Measurements from ENCODE around the gene F8. TPM values are rescaled to one million over a fixed set of nuclear protein-coding genes. Genes with fewer than 3 reads are reported as not detected.
A peak's percentile ranks its signal among the peaks of the same experiment; 100 is the strongest.
"Not testable (repeated sequence)": the region's sequence is repeated elsewhere in the genome, so short reads cannot be mapped to it uniquely, and the experiment has no call there.

Gene F8
- total RNA-seq, 1 donor from 2014 or later, result 49.4 TPM

DNA sequence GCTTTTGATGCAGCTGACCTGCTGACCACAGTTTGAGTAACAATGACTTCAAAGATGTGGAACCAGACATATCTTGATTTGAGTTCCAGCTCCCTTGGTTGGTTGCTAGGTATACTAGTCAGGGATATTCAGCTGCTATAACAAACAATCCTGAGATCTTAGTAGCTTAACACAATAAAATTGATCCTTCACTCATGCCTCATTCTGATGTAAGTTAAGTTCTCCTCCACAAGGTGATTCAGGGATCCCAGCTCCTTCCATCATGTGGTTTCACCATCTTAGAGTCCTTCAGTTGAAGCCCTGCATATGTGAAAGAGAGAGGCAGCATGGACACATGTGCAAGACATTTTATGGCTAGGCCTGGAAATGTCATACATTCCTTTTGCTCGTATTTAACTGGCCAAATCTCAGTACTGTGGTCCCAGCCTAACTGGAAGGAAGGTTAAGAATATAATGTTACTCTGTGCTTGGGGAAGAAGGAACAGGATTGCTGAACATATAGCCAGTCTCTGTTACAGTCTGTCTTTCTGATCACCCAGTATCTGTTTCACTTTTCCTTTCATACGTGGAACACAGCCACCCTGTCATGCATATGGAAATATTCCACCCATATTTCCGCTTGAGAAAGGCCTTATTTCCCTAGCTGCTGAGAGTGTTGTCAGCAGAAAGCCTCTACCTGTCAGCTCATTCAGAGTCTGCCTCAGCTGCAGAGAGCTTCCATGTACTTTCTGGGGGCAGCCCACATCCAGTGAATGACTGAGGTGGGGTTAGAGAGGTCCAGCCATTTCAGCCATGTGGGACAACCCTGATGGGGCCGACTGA, 195.1 kb downstream of the F8 start:
- ATAC-seq, result no peak
- intact Hi-C loops (cut with micrococcal nuclease), result no loop called here
- DNase-seq, result no peak

DNA sequence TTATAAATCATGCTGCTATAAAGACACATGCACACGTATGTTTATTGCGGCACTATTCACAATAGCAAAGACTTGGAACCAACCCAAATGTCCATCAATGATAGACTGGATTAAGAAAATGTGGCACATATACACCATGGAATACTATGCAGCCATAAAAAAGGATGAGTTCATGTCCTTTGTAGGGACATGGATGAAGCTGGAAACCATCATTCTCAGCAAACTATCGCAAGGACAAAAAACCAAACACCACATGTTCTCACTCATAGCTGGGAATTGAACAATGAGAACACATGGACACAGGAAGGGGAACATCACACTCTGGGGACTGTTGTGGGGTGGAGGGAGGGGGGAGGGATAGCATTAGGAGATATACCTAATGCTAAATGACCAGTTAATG, 196.9 kb downstream of the F8 start:
- intact Hi-C loops (cut with micrococcal nuclease); ATAC-seq; DNase-seq: not testable (repeated sequence)

DNA sequence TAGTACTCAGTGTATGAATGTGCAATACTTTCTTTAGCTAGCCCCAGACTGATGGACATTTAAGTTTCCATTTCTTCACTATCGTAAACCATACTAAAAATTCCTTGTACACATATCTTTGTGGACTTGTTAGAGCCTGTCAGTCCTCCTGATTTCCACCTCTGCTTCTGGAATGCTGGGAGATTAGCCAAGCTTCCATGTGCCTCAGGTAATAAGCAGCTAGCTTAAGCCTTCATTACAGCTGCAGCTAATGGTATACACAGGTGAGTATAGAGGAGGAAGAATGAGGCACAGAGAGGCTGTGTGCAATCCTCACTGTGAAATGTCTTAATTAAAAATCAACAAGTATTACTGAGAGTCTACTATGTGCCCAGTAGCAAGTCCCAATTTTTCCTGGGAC, 197.9 kb downstream of the F8 start:
- intact Hi-C loops (cut with micrococcal nuclease), result no loop called here
- ATAC-seq (no peak), DNase-seq (no peak)

DNA sequence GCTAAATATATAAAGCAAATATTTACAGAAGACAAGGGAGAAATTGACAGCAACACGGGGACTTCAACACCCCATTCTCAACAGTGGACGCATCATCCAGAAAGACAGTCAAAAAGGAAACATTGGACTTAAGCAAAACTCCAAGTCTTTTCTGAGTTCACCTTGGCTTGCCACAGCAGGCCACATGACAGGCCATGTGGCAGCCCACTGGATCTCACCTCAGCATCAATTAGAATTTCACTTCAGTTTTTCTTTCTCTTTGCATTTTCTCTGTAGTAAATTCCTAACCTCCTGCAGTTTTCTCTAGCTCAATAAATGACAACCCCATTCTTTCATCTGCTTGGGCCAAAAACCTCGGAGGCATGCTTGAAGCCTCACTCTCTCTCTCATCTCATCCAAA, 200.5 kb downstream of the F8 start:
- intact Hi-C loops (cut with micrococcal nuclease), result no loop called here
- DNase-seq (no peak), ATAC-seq (no peak)

DNA sequence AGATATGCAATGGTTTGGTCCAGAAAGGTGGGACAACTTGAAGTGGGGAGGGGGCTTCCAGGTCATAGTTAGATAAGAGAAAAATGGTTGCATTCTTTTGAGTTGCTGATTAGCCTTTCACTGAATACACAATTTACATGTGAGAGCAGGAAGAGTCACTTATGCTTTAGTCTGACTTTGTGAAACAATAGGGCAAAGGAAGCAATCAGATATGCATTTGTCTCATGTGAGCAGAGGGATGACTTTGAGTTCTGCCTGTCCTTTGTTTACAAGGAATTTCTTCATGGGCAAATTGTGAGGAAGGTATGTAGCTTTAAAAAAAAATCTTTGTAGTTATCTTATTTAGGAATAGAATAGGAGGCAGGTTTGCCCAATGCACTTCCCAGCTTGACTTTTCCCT, 201.0 kb downstream of the F8 start:
- DNase-seq, result no peak
- ATAC-seq, result no peak
- intact Hi-C loops (cut with micrococcal nuclease), result no loop called here

DNA sequence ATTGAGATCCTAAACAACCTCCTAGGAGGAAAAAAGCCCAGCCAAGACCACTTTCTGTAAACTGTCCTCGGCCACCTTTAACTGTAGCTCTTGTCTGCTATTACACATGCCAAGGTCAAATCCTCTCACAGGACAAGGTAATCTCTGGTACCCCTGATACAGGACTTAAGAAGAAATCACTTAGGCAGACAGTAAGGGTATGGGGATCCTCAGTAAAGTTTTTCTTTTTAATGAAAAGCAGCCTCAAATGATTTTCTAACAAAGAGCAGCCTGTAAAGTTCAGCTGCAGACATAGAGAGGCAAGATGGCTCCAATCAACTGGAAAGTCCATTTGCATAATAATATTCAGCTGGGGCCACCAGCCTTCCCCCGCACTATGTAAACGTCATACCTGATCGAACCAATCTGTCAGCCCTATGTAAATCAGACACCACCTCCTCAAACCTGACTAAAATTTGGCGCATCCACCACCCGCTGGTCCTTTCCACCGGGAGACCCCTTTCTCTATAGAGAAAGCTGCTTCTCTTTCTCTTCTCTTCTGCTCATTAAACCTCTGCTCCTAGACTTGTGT, 202.7 kb downstream of the F8 start:
- ATAC-seq, result no peak
- no peak for DNase-seq
- intact Hi-C loops (cut with micrococcal nuclease), result no loop called here

DNA sequence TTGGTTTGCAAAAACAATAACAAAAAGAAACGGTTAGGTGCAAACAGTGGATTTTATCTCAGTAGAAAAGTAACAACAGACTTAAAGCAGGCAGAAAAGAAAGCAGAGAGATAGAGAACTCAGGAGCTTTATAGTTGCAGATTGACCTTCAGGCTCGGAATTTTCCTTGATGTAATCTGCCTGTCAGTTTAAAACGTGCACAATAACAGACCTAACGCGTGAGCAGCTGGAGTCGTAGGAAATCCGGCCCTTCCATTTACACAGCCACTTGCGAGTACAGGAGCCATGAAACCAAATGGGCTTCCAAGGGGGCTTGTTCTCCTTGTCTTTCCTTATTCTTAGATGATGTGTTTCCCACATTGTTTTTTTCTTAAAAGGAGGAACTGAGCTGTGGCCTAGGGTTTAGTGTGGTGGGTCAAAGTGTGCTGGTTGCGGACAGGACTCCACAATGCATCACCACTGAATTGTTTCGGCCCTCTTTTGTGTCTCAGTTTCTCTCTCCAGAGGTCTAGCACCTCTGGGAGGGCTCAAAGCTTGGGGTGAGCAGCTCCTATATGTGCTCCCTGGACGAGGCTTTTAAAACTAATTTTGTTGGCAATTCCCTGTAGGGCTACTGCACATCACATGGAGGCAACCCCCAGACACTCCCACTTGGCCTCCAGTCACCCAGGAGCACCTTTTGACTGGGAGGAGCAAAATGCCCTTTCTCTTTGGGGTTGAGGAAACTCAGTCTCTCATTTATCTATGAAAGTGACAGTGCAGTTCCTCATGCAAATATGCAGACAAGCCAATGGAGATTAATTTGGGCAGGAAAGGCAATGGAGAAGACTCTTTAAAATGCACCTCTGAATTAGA, 203.4 kb downstream of the F8 start:
- intact Hi-C loops (cut with micrococcal nuclease), result no loop called here
- DNase-seq (no peak), ATAC-seq (no peak)

DNA sequence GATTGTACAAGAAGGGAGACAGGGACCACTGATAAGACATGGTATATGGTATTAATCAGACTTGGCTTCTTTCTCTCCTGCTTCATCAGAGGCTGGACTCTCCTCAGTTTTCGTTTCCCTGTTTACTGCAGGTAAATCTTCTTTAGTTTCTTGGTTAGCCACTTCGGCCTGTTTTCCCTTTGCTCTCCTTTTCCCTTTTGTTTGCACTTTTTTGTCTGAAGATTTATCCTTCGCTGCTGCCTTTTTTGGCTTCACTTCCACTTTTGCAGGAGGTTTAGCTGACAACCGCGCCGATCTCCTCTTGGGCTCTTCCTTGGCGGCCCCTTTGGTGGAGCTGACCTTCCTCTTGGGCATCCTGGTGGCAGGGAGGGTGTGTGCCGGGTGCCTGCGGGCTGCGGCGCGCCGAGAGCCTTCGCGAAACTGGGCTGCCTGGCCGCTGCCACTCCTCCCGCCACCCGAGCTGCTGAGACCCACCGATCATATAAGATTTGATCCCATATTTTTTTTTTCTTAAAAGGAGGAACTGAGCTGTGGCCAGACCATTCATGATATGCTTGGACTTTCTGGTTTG, 205.4 kb downstream of the F8 start:
- ATAC-seq; DNase-seq; intact Hi-C loops (cut with micrococcal nuclease): not testable (repeated sequence)

DNA sequence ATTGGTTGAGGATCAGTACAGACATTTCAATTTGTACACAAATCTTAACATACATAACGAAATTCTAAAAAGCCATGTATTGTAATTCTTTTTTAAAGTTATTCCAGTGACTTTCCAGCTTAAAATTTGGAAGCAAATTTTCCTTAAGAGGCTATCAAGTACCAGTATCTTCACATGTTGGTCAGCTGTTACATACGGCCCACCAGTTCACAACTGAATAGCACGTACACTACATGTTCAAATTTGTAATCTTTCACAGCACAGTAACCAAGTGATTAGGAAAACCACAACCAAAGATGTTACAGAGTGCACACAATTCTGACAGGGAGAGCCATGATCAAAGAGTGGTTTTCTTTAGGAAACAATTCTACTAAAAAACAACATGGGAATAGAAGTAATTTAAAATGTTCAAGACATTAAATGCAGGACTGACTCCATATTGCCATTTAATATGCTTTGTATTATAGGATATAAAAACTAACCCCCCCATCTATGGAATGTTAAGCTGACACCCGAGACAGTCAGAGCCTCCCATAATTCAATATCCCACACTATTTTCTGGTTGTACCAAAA, 206.1 kb downstream of the F8 start:
- DNase-seq; intact Hi-C loops (cut with micrococcal nuclease); ATAC-seq: not testable (repeated sequence)

DNA sequence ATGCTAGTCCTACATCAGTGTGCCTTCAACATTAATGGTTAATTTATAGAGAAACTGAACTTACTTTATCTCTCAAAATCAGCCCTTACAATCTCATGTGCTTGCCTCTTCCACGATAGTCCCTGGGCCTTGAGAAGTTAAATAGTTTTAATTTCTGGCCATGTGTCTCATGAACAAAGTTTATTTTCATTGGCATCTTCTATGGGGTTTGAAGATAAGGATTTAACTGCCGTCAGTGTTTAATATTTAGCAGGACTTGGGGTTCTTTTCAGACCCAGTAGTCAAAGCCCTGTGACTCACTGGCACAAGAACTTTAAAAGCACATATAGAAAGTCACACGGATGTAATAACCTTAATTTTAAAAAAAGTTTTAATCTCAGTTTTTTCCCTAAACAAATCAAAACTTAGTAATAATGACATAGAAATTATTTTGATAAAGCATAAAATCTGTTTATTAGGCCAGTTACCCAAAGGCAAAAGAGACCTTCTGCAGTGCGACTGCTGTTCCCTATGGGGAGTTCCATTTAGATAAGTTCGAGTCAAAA, 207.2 kb downstream of the F8 start:
- ATAC-seq (no peak), DNase-seq (no peak)
- intact Hi-C loops (cut with micrococcal nuclease), result no loop called here

DNA sequence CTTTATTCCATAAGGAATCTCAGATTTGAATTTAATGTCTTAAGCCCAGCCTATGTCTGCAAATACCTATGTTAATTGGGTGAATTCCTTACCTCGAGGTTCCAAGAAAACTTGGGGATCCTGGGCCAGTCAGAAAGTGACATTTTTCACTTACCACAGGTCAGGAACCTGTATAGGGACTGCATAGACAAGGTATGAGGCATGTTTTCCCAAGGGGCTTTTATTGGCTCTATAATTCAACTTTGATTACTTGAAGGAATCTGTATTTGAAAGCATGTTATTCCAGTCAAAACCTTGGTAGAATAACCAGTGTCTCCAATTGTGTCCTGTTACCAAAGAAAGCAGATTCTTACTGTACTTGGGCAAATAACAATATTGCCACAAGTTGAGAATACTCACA, 208.7 kb downstream of the F8 start:
- no peak for ATAC-seq
- DNase-seq, result no peak
- intact Hi-C loops (cut with micrococcal nuclease), result no loop called here

DNA sequence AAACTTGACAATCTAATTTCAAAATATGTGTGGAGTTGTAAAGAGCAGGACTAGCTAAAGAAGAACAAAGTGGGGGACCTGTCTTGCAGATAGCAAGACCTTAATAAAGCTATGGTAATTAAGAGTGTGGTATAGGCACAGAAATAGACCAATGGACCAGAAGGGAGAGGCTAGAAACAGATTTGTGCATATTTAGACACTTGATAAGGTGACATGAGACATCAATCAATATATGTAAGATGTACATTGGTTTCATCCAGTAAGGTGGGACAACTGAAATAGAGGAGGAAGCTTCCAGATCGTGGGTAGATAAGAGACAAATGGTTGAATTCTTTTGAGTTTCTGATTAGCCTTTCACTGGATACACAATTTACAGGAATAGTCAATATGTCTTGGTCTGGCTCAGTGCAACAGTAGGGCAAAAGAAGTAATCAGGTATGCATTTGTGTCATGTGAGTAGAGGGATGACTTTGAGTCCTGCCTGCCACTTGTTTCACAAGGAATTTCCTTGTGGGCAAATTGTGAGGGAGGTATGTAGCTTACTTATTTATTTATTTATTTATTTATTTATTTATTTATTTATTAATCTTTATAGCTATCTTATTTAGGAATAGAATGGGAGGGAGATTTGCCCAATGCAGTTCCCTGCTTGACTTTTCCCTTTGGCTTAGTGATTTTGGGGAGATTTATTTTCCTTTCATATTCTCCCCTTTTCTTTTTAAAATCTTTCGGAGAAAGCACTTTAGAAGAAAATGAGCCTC, 210.0 kb downstream of the F8 start:
- ATAC-seq (no peak), DNase-seq (no peak)
- intact Hi-C loops (cut with micrococcal nuclease), result no loop called here

DNA sequence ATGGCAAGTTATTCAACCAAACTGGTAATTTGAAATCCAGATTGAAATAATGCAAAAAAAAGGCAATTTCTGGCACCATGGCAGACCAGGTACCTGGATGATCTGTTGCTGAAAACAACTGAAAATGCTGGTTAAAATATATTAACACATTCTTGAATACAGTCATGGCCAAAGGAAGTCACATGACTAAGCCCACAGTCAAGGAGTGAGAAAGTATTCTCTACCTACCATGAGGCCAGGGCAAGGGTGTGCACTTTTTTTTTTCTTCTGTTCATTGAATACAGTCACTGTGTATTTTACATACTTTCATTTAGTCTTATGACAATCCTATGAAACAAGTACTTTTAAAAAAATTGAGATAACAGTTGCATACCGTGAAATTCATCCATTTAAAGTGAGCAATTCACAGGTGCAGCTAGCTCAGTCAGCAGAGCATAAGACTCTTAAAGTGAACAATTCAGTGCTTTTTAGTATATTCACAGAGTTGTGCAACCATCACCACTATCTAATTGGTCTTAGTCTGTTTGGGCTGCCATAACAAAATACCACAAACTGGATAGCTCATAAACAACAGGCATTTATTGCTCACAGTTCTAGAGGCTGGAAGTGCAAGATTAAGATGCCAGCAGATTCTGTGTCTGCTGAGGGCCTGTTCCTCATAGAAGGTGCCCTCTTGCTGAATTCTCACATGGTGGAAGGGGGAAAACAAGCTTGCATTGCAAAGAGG, 212.4 kb downstream of the F8 start:
- no peak for DNase-seq
- ATAC-seq, result no peak
- intact Hi-C loops (cut with micrococcal nuclease), result no loop called here

DNA sequence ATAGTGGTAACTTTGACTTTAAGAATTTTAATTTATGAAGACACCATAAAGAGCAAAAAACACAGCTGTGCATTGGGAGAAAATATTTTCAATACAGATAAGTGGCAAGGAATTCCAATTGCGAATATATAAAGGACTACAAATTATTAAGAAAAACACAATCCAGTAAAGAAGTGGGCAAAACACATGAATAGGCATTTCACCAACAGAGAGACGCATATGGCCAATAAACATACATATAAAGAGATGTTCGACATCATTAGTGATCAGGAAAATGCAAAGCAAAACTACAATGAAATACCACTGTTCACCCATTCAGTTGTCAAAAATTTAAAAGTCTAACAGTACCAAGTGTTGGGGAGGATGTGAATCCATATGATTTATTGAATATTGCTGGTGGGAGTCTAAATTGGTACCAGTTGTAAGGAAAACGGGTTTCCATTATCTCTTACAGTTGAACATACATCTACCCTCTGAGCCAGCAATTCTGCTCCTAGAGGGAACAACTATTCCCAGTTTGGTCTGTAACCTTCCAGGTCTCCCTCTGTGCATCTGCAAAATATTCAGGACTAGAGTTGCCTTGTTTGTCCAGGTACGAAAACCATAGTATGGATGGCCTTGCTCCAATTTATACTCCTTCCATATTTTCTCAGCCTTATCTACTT, 215.6 kb downstream of the F8 start:
- intact Hi-C loops (cut with micrococcal nuclease), result no loop called here
- DNase-seq (no peak), ATAC-seq (no peak)

DNA sequence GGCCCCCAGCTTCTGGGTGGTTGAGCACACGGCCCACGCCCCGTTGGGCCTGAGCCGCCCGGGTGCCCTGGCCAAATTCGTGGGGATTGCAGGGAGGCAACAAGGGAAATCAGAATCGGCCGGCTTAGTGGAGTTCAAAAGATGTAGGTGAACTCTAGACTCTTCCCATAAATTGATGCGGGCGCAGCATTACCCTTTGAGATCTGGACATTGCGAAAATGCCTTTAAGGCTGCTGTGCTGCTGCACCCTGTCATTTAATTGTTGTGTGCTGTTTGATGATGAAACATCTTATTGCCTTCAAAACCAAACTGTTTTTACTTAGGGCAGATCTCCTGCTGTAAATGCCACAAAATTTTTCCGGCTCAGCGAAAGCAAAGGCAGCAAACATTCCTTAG, 216.8 kb downstream of the F8 start:
- intact Hi-C loops (cut with micrococcal nuclease), result no loop called here
- ATAC-seq, result peak; percentile 46
- no peak for DNase-seq

DNA sequence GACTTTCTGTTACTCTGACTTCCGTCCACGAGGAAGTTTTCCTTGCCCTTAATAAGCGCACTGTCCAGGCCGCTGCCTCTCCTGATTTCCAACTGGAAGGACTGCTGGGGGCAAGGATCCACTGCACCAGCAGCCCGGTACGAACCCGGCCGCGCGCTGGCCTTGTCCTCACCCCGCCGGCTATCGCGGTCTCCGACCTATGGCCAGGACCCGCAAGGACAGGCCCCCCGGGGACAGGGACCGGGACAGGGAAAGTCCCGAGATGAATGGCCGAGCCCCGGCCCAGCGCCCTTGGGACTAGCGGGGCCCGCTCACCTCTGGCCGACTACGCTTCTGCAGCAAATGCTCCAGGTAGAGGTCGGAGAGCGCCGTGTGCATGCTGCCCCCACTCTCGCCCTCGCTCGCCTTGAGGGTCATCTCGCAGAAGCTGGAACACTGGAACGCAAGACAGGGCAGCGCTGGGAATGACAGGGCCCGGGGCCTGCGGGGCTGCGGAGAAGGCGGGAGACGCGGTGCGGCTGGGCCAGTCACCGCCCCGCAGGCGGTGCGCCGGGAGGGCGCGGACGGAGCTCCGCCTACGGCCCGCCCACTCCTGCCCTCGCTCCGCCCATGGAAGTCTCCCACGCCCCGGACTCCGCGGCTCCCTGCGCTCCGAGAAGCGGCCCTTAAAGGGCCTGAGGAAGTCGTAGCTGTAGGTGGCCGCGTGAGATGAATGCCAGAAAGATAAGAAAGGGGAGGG, 217.4 kb downstream of the F8 start, which contains the start of gene MPP1:
TSS of gene MPP1 (minus strand) at position 529 of the 739 bp plus-strand sequence. CDS start at position 417, 112 bp downstream.
- intact Hi-C loops (cut with micrococcal nuclease), result no loop called here
- DNase-seq, result peak; percentile 85
- ATAC-seq, result peak; percentile 99
